H54 (cell line): Measurements from ENCODE around the gene TRIP10.
"Not testable (repeated sequence)": the region's sequence is repeated elsewhere in the genome, so short reads cannot be mapped to it uniquely, and the experiment has no call there.

ENCODE experiments used
- DNase-seq: peaks from one replicate; pipeline ENCODE4 v3.0.0; 2011; ENCODE audit warnings: low spot score, mixed read lengths; ENCODE audit not compliant: insufficient read length
- FAIRE-seq: peaks from 3 replicates; lab custom pipeline; 2011; peaks lifted over from hg19 to GRCh38; lab: Jason Lieb, UNC
- POLR2A ChIP-seq: IDR thresholded peaks from 2 replicates; pipeline ENCODE4 v1.6.1; 2011; ENCODE audit warnings: low read depth, mild to moderate bottlenecking, low read length

Gene TRIP10

DNA sequence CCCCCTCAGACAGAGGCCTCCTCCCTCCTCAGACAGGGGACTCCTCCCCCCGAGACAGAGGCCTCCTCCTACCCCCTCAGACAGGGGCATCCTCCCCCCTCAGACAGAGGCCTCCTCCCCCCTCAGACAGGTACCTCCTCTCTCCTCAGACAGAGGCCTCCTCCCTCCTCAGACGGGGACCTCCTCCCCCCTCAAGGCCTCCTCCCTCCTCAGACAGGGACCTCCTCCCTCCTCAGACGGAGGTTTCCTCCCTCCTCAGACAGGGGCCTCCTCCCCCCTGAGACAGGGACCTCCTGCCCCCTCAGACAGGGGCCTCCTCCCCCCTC is 32.9 kb upstream of the TRIP10 start:
- no peak for FAIRE-seq
- no peak for TF ChIP-seq POLR2A
- DNase-seq: no peak

- no peak for FAIRE-seq
- no peak for DNase-seq
- no peak for TF ChIP-seq POLR2A
Observed at GRCh38 chr19:6707011-6707657, 32.3 kb upstream of the TRIP10 start.

- no peak for TF ChIP-seq POLR2A
- FAIRE-seq: no peak
- DNase-seq: no peak
Observed at GRCh38 chr19:6707658-6708018, 31.8 kb upstream of the TRIP10 start.

GRCh38 chr19:6708346-6708745 is 31.1 kb upstream of the TRIP10 start:
- FAIRE-seq (no peak), DNase-seq (no peak)
- no peak for TF ChIP-seq POLR2A

GRCh38 chr19:6708913-6709312 is 30.6 kb upstream of the TRIP10 start:
- FAIRE-seq: not testable (repeated sequence)

DNA sequence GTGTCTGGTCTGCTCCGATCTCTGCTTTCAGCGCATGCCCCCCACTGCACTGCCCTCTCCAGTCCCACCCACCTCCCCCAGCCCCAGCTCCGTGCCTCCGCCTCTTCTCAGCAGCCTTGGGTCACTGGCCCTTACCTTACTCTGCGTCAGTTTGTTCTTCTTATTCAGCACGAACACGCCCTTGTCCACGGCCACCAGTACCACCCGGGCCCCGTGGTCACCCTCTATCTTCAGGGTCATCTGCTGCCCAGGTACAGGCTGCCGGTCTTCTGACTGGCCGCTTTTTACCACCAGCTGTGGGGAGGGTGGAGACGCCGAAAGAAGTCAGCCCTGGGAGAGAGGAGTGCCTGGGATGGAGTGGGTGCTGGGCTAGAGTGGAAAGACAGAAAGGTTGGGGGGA is 29.9 kb upstream of the TRIP10 start:
- no peak for DNase-seq

More at GRCh38 chr19:6708913-6709312, 30.6 kb upstream of the TRIP10 start:
- DNase-seq: not testable (repeated sequence)

DNA sequence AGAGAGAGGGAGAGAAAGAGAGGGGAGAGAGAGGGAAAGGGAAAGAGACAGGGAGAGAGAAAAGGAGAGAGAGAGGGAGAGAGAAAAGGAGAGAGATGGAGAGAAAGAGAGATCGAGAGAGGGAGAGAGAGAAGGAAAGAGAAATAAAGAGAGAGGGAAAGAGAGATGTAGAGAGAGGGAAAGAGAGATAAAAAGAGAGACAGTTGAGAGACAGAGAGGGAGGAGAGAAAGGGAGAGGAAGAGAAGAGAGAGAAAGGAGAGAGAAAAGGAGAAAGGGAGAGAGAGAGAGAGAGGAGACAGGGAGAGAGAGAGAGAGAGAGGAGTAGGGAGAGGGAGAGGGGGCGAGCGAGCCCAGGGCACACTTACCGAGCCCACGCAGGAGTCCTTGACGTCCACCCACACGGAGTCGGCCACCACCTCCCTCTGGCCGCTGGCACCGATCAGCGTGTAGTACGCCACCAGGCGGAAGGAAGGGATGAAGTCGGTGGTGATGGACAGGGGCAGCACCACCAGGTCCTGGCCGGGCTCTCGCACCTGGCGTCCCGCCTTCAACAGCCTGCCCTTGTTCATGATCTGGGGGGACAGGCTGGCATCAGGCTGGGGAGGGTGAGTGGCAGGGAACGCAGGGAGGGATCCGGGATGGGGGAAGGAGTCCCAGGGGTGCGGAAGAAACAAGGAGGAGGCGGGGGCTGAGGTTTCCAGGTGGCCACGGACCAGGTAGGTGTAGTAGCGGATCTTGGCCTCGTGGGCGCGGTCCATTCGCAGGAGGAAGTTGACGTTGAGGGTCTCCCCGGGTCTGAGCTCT is 29.0 kb upstream of the TRIP10 start:
- FAIRE-seq (no peak), DNase-seq (no peak)
- no peak for TF ChIP-seq POLR2A

More for the DNA sequence above, 29.9 kb upstream of the TRIP10 start:
- FAIRE-seq: no peak
- no peak for TF ChIP-seq POLR2A

DNA sequence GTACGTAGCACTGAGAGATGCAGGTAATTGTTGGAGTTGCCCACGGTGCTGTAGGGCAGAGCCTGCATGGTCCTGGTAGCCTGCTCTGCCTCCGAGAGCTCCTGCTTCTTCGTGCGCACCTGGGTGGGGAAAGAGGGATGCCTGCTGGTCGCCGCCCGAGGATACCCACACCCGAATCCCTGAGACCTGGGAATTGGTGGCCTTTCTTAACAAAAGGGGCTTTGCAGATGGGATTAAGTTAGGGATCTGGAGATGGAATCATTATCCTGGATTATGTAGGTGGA is 28.5 kb upstream of the TRIP10 start:
- FAIRE-seq: no peak
- no peak for DNase-seq
- no peak for TF ChIP-seq POLR2A

DNA sequence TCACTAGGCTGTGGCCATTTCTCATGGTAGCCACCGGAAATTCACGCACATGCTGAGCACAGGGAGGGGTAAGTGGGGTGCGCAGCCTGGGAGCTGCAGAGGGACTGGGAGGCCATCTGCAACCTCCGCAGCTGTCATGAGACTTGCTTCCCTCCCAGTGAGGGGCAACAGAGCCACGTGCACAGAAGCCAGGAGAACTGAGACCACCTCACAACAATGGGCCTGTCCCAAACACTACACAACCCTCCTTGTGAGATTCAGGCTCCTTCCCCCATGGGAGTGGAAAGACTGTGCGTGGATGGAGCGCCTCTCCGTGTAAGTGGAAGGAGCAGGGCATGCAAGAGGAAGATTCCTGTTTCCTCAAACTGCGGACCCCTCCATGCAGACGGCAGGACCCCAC is 27.9 kb upstream of the TRIP10 start:
- FAIRE-seq: no peak
- no peak for DNase-seq
- TF ChIP-seq POLR2A: no peak

DNA sequence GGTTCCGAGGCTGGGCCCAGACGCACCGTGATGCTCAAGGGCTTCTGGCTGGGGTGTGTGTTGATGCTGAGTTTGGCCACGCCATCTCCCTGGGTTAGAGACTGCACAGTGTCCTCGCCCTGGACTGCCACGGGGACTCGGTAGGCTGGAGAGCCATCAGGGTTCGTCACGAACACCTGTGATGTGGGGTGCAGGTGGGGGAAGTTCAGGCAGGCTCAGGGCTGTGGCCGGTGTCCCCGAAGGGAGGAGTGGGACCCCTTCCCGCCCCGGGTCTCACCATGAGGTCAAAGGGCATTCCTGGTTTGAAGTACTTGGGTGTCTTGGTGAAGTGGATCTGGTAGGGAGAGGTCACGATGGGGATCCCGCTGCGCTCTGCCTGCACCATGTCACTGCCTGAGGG is 27.2 kb upstream of the TRIP10 start:
- no peak for TF ChIP-seq POLR2A
- no peak for FAIRE-seq
- no peak for DNase-seq

DNA sequence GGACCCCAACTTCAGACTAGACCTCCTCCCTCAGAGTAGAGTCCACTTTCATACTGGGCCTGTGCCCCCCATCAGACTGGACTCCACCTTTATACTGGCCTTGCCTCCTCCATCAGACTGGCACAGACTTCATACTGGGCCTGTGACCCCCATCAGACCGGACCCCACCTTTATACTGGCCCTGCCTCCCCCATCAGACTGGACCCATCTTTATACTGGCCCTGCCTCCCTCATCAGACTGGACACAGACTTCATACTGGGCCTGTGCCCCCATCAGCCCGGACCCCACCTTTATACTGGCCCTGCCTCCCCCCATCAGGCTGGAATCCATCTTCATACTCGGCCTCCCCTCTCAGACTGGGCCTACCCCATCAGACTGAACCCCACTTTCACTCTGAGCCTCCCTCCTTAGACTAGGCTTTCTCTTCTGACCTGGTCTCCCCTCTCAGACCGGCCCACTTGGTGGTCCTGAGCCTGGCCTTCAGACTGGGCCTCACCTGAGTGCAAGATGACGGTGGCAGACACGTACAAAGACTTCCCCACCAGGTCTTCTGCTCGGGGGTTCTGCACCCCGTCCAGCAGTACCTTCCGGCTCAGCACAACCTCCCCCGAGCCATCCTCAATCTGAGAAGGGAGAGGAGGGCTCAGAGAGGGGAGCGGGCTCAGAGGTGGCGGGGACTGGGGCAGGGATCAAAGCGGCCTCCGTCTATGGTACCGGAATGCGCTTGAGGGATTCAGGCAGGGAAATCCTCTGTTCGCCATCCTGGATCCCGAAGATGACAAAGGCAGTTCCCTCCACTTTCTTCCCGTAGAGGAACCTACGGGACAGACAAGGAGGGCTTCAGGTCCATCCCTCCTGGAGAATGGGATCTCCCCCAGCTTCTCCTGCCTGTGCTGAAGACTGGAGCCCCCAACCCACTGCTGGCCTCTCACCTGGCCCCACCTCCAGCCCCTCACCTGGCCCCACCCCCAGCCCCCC is 26.5 kb upstream of the TRIP10 start:
- TF ChIP-seq POLR2A: no peak
- DNase-seq (no peak), FAIRE-seq (no peak)

DNA sequence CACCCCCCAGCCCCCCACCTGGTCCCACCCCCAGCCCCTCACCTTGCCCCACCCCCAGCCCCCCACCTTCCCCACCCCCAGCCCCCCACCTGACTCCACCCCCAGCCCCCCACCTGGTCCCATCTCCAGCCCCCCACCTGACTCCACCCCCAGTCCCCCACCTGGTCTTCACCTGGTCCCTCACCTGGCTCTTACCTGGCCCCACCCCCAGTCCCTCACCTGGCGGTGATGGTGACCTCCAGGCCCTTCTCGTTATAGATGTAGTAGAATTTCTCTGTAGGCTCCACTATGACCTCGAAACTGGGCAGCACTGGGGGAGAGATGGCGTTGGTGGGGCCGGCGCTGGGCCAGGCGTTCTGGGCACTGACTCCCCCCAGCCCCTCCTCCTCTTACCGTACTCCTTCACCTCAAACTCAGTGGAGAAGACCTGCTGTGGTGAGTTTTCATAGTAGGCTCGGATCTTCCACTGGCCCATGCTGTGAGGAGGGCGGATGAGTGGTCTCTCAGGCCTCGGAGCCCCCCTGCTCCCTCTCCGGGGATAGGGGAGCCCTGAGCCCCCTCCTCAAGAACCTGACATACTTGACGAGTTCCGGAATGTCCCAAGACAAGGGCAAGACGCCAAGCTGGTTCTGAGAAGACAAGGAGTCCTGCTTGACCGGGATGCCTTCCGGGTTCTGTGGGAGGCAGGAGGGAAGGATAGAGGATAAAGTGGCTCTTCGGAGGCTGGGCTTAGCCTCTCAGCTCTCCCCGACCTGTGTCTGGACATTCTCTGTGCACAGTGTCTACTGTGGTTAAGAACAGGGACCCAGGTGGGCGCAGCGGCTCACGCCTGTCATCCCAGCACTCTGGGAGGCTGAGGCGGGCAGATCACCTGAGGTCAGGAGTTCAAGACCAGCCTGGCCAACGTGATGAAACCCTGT is 25.4 kb upstream of the TRIP10 start:
- no peak for DNase-seq
- FAIRE-seq: no peak
- no peak for TF ChIP-seq POLR2A
